Fibroblast of skin of left quadriceps (primary cell): Measurements from ENCODE around the gene SLC7A6OS.
A peak's percentile ranks its signal among the peaks of the same experiment; 100 is the strongest.

Experiments
- DNase-seq, 2 experiments: peaks; one replicate each; pipeline ENCODE4 v3.0.0-alpha.2; 2013; ENCODE audit warnings: low read depth in 2 of 2

SLC7A6OS gene

DNA sequence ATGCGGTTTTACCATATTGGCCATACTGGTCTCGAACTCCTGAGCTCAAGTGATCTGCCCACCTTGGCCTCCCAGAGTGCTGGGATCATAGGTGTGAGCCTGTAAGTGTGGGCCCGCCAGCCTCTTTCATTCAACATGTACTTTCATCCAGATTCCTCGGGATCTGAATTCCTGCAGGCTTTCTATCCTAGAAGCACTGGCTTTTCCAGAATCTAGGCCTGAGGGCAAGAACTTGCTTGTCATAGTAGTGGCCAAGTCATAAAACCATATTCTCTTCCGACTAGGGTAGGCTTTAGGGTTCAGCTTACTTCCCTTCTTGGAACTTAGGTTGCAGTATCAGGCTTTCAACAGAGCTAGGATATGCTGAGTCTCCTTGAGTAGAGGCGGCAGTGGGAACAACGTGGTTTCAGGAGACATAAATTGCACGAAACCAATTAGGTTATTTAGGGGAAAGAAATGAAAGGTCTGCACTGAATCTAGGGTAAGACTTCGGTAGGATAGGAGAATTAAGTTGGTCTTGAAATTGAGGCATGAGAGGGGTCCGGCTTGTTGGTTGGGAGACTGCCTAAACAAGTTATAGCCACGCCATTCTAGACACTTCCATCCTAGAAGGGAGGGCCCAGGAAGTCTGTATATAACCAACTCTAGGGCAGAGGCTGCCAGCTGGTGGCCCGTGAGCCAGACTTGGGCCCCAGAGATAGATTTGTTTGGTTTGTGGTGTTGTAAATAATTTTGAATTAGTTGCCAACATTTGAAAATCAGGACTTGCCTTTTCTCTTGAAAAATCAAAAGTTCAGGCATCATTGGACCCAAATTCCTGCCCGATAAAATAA, 30.8 kb downstream of the SLC7A6OS start:
- no peak for DNase-seq

DNA sequence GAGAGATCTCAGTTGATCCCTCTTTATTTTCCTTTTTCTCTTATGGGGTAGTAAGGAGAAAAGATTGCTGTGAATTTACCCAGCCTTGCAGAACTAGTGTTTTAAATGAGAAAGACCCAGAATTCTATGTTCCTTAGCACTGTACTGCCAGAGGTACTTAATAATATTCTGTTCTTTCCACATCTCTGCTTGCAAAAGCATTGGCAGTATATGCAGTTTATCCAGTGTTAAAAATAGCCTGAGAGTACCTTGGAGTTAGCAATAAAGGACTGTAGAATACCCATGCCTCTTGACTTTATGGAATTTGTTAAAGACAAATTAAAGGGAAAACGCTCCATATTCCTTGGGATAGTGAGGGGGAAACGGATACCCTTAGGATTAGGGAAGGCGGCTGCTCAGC, 34.5 kb downstream of the SLC7A6OS start:
- no peak for DNase-seq

DNA sequence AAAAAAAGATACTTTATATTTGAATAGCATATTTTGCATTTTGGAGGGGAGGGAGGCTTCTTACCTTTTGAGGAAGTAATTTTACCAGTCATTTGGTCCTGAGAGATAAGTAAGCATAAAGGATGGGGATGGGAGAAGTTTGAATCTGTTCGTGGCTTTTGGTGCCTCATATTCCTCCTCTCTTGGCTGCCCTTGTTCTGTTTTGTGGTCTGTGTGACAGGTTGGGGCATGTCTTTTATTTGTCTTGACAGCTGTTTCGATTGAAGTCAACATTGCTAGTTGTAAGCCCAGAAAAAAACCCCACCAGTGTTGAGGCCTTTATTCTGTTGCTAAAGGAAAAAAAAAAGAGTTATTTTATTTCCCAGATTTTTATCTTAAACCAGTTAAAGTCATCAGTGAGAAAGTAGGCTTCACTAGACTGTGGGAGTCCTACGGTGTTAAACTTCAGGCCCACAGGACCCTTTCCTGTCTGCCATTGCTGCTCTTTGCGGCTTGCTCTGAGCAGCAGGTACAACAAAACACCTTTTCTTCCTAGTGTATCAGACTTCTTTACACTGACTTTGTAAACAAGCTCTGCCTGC, 35.0 kb downstream of the SLC7A6OS start:
- no peak for DNase-seq

- no peak for DNase-seq
These were observed 36.3 kb downstream of the SLC7A6OS start for GRCh38 chr16:68274441-68274840.

- no peak for DNase-seq
These were observed 36.9 kb downstream of the SLC7A6OS start for GRCh38 chr16:68273896-68274295.

DNA sequence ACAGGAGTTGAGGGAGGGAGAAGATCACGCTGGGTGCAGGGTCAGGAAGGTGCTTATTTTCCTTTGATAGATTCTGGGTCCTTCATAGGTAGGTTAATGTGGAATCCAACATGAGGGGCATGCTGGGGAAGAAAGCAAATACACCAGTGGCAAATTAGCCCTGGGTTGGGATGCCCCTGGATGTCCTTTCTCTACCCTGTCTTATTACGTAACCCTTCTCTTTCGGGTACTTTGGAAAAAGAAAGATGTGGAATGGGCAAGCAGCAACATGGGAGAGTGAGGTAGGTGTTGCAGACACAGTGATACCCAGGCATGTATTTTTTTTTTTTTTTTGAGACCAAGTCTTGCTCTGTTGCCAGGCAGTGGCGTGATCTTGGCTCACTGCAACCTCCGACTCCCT, 37.3 kb downstream of the SLC7A6OS start:
- DNase-seq = no peak

GRCh38 chr16:68272507-68273209, 38.1 kb downstream of the SLC7A6OS start:
- no peak for DNase-seq

- no peak for DNase-seq
These were observed 40.4 kb downstream of the SLC7A6OS start for GRCh38 chr16:68270353-68270752.

DNA sequence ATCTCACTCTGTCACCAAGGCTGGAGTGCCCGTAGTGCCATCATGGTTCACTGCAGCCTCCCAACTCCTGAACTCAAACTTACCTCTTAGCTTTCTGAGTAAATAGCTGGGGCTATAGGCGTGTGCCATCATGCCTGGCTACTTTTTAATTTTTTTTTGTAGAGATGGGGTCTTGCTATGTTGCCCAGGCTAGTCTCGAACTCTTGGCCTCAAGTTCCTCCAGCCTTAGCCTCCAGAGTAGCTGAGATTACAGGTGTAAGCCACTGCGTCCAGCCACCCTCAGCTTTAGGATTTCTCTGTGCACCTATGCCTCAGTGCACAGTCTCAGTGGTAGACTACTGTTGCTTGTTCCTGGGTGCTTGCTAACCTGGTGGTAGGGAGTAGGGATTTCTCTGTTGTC, 41.0 kb downstream of the SLC7A6OS start:
- no peak for DNase-seq

GRCh38 chr16:68267612-68268405, 42.9 kb downstream of the SLC7A6OS start:
- DNase-seq = no peak

- DNase-seq = no peak
These were observed 45.4 kb downstream of the SLC7A6OS start for GRCh38 chr16:68265078-68265920.

DNA sequence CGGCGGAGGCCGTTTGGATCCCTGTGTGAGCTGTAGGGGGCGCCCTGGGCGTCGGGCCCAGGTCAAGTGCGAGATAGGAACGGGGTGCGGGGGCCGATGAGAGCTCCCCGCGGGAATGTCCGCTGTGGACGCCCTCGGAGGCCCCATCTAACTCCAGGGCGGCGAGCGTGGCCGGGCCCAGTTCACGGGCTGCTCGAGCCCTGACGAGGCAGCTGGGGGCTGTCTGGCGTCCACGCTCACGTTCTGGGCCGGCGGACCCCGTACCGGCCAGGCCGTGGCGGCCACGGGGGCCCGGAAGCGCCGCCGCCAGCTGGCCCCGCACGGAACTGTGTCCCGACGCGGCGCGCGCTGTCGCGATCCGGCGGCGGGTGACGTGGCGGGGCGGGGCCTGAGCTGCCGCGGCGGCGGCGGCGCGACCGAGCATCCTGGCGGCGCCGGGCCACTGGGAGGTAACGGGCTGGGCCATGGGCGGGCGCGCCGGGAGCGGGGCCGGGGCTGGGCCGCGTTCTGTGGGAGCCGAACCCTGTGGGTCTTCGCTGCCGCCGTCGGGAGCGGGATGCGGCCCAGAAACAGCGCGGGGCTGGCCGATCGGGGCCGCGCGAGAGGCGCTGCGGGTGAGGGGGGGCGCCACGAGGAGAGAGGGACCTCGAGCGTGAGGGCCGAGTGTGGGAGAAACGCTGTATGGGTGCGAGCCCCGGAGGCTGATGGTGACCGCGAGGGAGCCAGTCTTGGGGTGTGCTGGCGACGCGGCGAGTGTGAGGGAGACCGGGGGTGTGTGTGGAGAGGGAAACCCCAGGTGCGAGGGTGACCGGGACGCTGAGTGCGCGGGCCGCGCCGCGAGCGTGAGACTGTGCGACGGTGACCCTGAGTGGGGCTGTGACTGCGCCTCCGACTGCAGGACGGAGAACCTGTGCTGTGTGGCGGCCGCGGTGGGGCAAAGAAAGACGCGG, 46.3 kb downstream of the SLC7A6OS start, which contains the start of gene SLC7A6:
SLC7A6 (plus strand) TSS at position 399 of the 950 bp plus-strand sequence. CDS start 10,201 bp downstream, outside the sequence.
- DNase-seq = peak in 1 of 2 experiments; percentile 41

DNA sequence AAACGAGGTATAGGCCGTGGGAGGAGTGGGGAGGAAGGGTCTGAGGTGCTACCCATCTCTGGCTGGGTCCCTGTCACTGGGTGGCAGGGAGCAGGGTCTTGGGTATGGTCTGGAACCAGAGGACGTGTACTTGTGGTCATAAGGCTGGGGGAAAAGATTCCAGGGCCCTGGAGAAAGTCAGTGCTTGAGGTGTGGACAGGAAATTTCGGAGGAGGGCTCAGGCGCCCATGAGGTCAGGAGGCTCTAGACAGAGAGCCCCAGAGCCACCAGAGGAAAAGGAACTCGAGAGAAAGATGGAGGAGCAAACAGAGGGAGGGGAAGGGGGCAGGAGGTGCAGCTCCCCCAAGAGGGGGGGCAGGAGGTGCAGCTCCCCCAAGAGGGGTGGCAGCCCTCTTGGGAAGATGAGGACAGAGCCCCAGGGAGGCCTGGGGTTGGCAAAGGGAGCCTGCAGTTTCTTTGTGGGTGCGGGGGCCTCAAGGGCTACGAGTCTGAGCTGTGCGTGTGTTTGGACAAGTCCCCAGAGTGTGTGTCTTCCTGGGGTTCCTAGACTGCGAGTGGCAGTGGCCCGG, 47.1 kb downstream of the SLC7A6OS start:
- no peak for DNase-seq

- no peak for DNase-seq
These were observed 51.5 kb downstream of the SLC7A6OS start for GRCh38 chr16:68259007-68259825.

- no peak for DNase-seq
These were observed 52.6 kb downstream of the SLC7A6OS start for GRCh38 chr16:68257906-68258800.

DNA sequence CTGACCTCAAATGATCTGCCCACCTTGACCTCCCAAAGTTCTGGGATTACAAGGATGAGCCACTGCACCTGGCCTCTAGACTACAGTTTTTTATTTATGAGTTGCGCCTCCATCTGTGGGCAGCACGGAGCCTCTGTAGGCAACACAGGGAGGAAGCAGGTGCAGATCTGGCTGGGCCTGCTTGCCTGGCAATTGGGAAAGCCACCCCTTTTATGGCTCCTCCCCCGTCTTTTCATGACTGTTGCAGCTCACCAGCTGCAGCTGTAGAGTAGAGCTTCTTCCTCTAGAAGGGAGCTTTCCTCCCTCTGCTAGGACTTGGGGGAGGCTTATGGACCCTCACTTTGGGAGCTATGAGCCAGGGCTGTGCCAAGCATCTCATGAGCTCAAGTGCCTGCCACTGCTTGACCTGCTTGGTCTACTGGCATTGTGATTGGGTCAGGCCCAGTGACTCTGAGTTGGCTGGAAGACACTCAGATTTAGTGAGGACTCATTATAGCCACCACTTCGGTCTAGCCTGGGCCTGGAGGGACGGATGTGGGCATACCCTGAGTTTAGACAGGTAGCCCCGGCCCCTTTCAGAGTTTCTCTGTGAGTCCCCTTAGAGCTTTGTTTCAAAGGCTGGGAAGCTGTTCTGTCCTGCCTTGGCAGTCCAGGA, 53.4 kb downstream of the SLC7A6OS start:
- DNase-seq = no peak

DNA sequence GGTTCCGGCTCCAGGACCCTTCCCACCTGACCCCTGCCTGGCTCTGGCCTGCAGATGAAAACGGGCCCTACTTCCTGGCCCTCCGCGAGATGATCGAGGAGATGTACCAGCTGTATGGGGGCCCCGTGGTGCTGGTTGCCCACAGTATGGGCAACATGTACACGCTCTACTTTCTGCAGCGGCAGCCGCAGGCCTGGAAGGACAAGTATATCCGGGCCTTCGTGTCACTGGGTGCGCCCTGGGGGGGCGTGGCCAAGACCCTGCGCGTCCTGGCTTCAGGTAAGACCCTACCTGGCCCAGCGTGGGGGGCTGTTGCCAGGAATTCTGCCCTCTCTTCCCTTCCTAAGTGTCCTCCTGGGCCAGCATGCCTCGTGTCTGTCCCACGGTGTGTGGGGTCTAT, 55.0 kb downstream of the SLC7A6OS start:
- no peak for DNase-seq
